SK-N-MC (cell line): Measurements from ENCODE around the gene PLA2G2F.

Experiments used
- EZH2 ChIP-seq: fragments of 200-600 bp; sonication (generic); IDR thresholded peaks from one replicate; pipeline ENCODE4 v1.6.1; 2017; ENCODE audit warnings: antibody characterized with exemption
- POLR2AphosphoS5 ChIP-seq: IDR thresholded peaks from 2 replicates; pipeline ENCODE4 v1.6.1; 2012; ENCODE audit warnings: mild to moderate bottlenecking, low read depth, low read length, borderline replicate concordance

DNA sequence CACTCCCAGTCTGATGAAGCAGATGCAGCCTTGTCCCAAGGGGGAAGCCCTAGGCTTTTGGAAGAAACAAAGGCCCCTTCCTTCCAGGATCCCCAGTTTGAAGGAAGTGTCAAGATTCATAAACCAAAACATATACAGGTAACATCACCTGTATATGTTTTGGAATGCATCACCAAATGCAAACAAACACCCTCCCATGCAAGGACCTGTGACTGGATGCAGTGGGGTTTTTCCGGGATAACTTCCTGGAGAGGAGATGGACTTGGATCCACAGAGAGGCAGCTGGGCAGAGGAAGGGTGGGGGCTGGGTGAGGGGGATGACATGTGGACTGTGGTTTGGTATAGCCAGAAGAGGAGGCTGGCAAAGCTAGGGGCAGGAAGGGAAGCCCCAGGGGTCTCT lies 1.5 kb upstream of the PLA2G2F start:
- TF ChIP-seq EZH2, result no peak
- TF ChIP-seq POLR2AphosphoS5, result no peak
